B cell (primary cell): Measurements from ENCODE around the gene UGGT1. TPM values are rescaled to one million over a fixed set of nuclear protein-coding genes. Genes with fewer than 3 reads are reported as not detected.

ENCODE experiments used
- ATAC-seq: fragments of 200-7000 bp; cut with Tn5 transposase; one replicate; pipeline ENCODE4 v1.10.0; 2021; ENCODE audit warnings: low read depth, mild to moderate bottlenecking, moderate number of reproducible peaks, moderate library complexity
- CTCF ChIA-PET: fragments of 350-600 bp; sonication (Branson Sonifier 250); formaldehyde crosslinking; loops from one replicate; lab custom pipeline; 2021; ENCODE audit warnings: antibody characterized with exemption, inconsistent platforms; lab: Charles Lee
- POLR2A ChIA-PET: fragments of 350-600 bp; sonication (Branson Sonifier 250); formaldehyde crosslinking; loops from one replicate; lab custom pipeline; 2021; ENCODE audit warnings: antibody characterized with exemption; lab: Charles Lee
- DNase-seq: peaks from one replicate; pipeline ENCODE4 v3.0.0; 2013
- H2AFZ ChIP-seq: 2 replicates; pipeline ENCODE4 v1.6.1; 2012; ENCODE audit warnings: mild to moderate bottlenecking, low read depth, low read length; ENCODE audit not compliant: insufficient read depth, poor library complexity, severe bottlenecking
- H3K27ac ChIP-seq, 2 donors: 1 replicate in 1 of 2; 2 replicates in 1 of 2; pipeline ENCODE4 v1.5.1; 2012 to 2013; ENCODE audit warnings: low read length in 2 of 2, mild to moderate bottlenecking in 2 of 2, moderate library complexity in 1 of 2
- H3K27me3 ChIP-seq, 4 experiments: fragments of 200-600 bp in 1 of 4; sonication (generic) in 1 of 4; replicated peaks in 1 of 4; 1 replicate in 2 of 4; 2 replicates in 2 of 4; pipeline versions ENCODE4 v1.6.1 to v1.7.0; 2013 to 2016; ENCODE audit warnings: low read length in 3 of 4, mild to moderate bottlenecking in 2 of 4, mixed read lengths in 1 of 4, moderate library complexity in 1 of 4; ENCODE audit not compliant: insufficient read depth in 4 of 4, control insufficient read depth in 3 of 4; ENCODE audit errors: control extremely low read depth in 1 of 4
- H3K36me3 ChIP-seq, 2 experiments: replicated peaks in 1 of 2; 1 replicate in 1 of 2; 2 replicates in 1 of 2; pipeline versions ENCODE4 v1.6.1 to v1.7.1; 2013; ENCODE audit warnings: low read length in 1 of 2; ENCODE audit not compliant: insufficient read depth in 2 of 2, control insufficient read depth in 1 of 2; ENCODE audit errors: control extremely low read depth in 1 of 2, extremely low read depth in 1 of 2
- H3K4me1 ChIP-seq, 2 donors: fragments of 200-600 bp in 1 of 2; sonication (generic) in 1 of 2; 1 replicate in 1 of 2; 2 replicates in 1 of 2; pipeline versions ENCODE4 v1.5.1 to v1.6.1; 2013 to 2017; ENCODE audit warnings: low read length in 2 of 2; ENCODE audit not compliant: control insufficient read depth in 2 of 2, insufficient read depth in 2 of 2
- H3K4me2 ChIP-seq: replicated peaks from 2 replicates; pipeline ENCODE3; 2012; ENCODE audit warnings: mild to moderate bottlenecking, low read depth, low read length; ENCODE audit not compliant: poor library complexity, severe bottlenecking
- H3K4me3 ChIP-seq, 5 experiments: fragments of 200-600 bp in 1 of 5; sonication (generic) in 1 of 5; 1 replicate in 3 of 5; 2 replicates in 2 of 5; pipeline versions ENCODE4 v1.5.1 to v1.7.0; 2011 to 2016; ENCODE audit warnings: low read length in 4 of 5, mild to moderate bottlenecking in 4 of 5, low read depth in 2 of 5, control low read depth in 1 of 5, moderate library complexity in 1 of 5; ENCODE audit not compliant: insufficient read depth in 1 of 5; ENCODE audit errors: control extremely low read depth in 1 of 5, extremely low read depth in 1 of 5
- H3K79me2 ChIP-seq: fragments of 200-600 bp; sonication (generic); one replicate; pipeline ENCODE4 v1.6.0; 2016; ENCODE audit warnings: low read length; ENCODE audit not compliant: control insufficient read depth, insufficient read depth
- H3K9ac ChIP-seq: fragments of 200-600 bp; sonication (generic); 2 replicates; pipeline ENCODE4 v1.6.1; 2017; ENCODE audit warnings: mild to moderate bottlenecking, low read length, moderate library complexity
- H3K9me3 ChIP-seq, 3 donors: one replicate each; pipeline versions ENCODE4 v1.6.1 to v1.7.1; 2013; ENCODE audit warnings: low read length in 2 of 3; ENCODE audit not compliant: control insufficient read depth in 2 of 3, insufficient read depth in 1 of 3; ENCODE audit errors: control extremely low read depth in 1 of 3
- H4K20me1 ChIP-seq: 2 replicates; pipeline ENCODE4 v1.6.0; 2012; ENCODE audit warnings: mild to moderate bottlenecking, low read length; ENCODE audit not compliant: insufficient read depth, control insufficient read depth, poor library complexity, severe bottlenecking
- H3K27ac Mint-ChIP-seq: one replicate; pipeline ENCODE4 v1.8.0; 2021; ENCODE audit warnings: mixed read lengths
- H3K27me3 Mint-ChIP-seq: one replicate; pipeline ENCODE4 v1.8.0; 2021; ENCODE audit warnings: mixed read lengths
- H3K4me1 Mint-ChIP-seq: one replicate; pipeline ENCODE4 v1.8.0; 2021; ENCODE audit warnings: mixed read lengths
- H3K4me3 Mint-ChIP-seq: one replicate; pipeline ENCODE4 v1.8.0; 2021; ENCODE audit warnings: mixed read lengths
- H3K9me3 Mint-ChIP-seq: one replicate; pipeline ENCODE4 v1.8.0; 2022; ENCODE audit warnings: mixed read lengths; ENCODE audit not compliant: insufficient read depth
- EZH2 ChIP-seq: IDR thresholded peaks from 2 replicates; pipeline ENCODE4 v1.6.1; 2012; ENCODE audit warnings: borderline replicate concordance, low read depth, mild to moderate bottlenecking, moderate library complexity, low read length; ENCODE audit not compliant: insufficient read depth, poor library complexity, severe bottlenecking
- WGBS: methylation state at CpG from one replicate; pipeline ENCODE4 v1.1.5; 2013; ENCODE audit warnings: missing lambda C conversion rate; ENCODE audit not compliant: insufficient coverage; 5-methylcytosine and 5-hydroxymethylcytosine counted together
- intact Hi-C: fragments of 100-400 bp; cut with micrococcal nuclease; formaldehyde crosslinking; loops from one replicate; pipeline ENCODE4 v1.10.0; 2022
- polyA plus RNA-seq: library from polyadenylated mRNA; depleted of rRNA; stranded (reverse); fragments of >200 nt; gene quantifications from 2 replicates; pipeline ENCODE4 v1.2.3, GENCODE V29; 2012
- total RNA-seq, 2 donors: library from RNA; stranded (reverse); fragments of 120-200 nt in 1 of 2; gene quantifications; 1 replicate in 1 of 2; 2 replicates in 1 of 2; pipeline versions ENCODE4 v1.2.3 to v1.2.4, GENCODE V29; 2013 to 2022
- TF ChIP-seq, protein P1 (sequence below): fragments of 200-600 bp; IDR thresholded peaks from one replicate; pipeline ENCODE4 v1.8.0; 2022; ENCODE audit warnings: antibody characterized with exemption, mild to moderate bottlenecking

UGGT1 gene
- total and polyA plus RNA-seq, 2 donors (not counting 1 experiment from before 2014, with no cell fraction given) = 8.5 to 44.1 TPM

DNA sequence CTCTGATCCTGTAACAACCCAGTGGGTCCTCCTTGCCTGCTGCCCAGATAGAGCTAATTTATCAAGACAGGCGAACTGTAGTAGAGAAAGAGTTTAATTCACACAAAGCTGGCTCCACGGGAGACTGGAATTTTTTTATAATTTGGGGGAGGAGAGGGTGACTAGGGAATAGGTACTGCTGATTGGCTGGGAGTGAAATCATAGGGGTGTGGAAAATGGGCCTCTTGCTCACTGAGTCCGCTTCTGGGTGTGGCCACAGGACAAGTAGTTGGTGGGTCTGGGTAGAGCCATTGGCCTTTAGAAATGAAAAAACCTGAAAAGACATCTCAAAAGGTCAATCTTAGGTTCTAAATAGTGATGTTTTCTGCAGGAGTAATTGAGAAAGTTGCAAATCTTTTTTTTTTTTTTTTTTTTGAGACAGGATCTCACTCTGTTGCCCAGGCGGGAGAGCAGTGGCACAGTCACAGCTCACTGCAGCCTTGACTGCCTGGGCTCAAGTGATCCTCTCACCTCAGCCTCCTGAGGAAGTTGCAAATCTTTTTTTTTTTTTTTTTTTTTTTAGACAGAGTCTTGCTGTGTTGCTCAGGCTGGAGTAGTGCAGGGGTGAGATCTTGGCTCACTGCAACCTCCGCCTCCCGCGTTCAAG is 14.4 kb upstream of the UGGT1 start:
- POLR2A ChIA-PET = no interaction called here
- TF ChIP-seq EZH2 = no peak
- TF ChIP-seq, protein P1, sequence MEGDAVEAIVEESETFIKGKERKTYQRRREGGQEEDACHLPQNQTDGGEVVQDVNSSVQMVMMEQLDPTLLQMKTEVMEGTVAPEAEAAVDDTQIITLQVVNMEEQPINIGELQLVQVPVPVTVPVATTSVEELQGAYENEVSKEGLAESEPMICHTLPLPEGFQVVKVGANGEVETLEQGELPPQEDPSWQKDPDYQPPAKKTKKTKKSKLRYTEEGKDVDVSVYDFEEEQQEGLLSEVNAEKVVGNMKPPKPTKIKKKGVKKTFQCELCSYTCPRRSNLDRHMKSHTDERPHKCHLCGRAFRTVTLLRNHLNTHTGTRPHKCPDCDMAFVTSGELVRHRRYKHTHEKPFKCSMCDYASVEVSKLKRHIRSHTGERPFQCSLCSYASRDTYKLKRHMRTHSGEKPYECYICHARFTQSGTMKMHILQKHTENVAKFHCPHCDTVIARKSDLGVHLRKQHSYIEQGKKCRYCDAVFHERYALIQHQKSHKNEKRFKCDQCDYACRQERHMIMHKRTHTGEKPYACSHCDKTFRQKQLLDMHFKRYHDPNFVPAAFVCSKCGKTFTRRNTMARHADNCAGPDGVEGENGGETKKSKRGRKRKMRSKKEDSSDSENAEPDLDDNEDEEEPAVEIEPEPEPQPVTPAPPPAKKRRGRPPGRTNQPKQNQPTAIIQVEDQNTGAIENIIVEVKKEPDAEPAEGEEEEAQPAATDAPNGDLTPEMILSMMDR = no peak
- peaks cover 3 to 7% of the 10 kb centered on the region in 2 donors for H3K4me1 ChIP-seq
- H3K4me2 ChIP-seq = no peak overlapping the region
- no peak overlapping the region for H3K9ac ChIP-seq
- H3K4me3 ChIP-seq = no peak overlapping the region
- intact Hi-C loops = no loop called here
- H3K27me3 ChIP-seq = no peaks in the 10 kb centered on the region
- H4K20me1 ChIP-seq = no peaks in the 10 kb centered on the region
- no peaks in the 10 kb centered on the region for H3K79me2 ChIP-seq
- Mint-ChIP-seq H3K9me3 (no peaks in the 10 kb centered on the region), H3K27me3 (peaks cover 3% of the 10 kb centered on the region), H3K4me3 (no peak overlapping the region), H3K4me1 (peaks cover 10% of the 10 kb centered on the region), H3K27ac (no peak overlapping the region)
- H3K9me3 ChIP-seq = peaks cover 0 to 5% (median 0%) of the 10 kb centered on the region in 3 donors
- no peak overlapping the region for H3K27ac ChIP-seq
- 94% methylated on average over 3 of the region's 7 CpGs for WGBS
- H3K36me3 ChIP-seq = no peaks in the 10 kb centered on the region
- DNase-seq = no peak
- ATAC-seq = no peak
- no peak overlapping the region for H2AFZ ChIP-seq
- CTCF ChIA-PET = interaction anchor here (1.4 kb wide), 1 partner anchor 34 kb away, joined by 3 read pairs; no protein-coding TSS in a partner anchor

DNA sequence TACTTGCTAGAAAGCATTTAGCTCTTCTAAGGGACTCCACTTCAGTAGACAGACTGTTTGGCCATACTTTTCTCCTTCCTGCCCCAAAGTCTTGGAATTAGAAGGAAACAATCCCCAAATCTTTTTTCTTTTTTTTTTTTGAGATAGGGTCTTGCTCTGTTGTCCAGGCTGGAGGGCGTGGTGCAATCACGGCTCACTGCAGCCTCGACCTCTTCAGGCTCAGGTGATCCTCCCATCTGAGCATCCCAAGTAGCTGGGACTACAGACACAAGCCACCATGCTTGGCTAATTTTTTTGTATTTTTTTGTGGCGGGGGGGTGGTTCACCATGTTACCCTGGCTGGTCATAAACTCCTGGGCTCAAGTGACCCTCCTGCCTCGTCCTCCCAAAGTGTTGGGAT is 6.2 kb upstream of the UGGT1 start:
- peaks cover 6% of the 10 kb centered on the region for H3K9me3 Mint-ChIP-seq
- Histone ChIP-seq H3K9ac (no peak overlapping the region), H3K27me3 (peaks cover 0 to 15% (median 1%) of the 10 kb centered on the region in 4 experiments), H4K20me1 (no peaks in the 10 kb centered on the region), H3K4me1 (no peaks in the 10 kb centered on the region), H3K4me3 (no peak overlapping the region), H3K36me3 (no peaks in the 10 kb centered on the region), H2AFZ (no peak overlapping the region), H3K4me2 (no peak overlapping the region), H3K9me3 (peaks cover 0 to 13% (median 6%) of the 10 kb centered on the region in 3 donors), H3K79me2 (no peaks in the 10 kb centered on the region), H3K27ac (no peak overlapping the region)
- H3K27me3 Mint-ChIP-seq = peaks cover 10% of the 10 kb centered on the region
- no peak for ATAC-seq
- peaks cover 4% of the 10 kb centered on the region for H3K4me1 Mint-ChIP-seq
- intact Hi-C loops = no loop called here
- TF ChIP-seq, protein P1 = no peak
- TF ChIP-seq EZH2 = no peak
- ChIA-PET CTCF (no interaction called here), POLR2A (no interaction called here)
- no peak overlapping the region for H3K4me3 Mint-ChIP-seq
- WGBS = 94% methylated on average over 4 of the region's 5 CpGs
- DNase-seq = no peak
- H3K27ac Mint-ChIP-seq = no peak overlapping the region
